Activated T-helper 1 cell treated with anti-CD3 and anti-CD28 coated beads, Interleukin-12 subunit alpha, Interleukin-12 subunit beta, Interleukin-2, Interleukin-4 antibody, amounts not matched to agents 30 ng/mL and 10 ng/mL and 1 ng/mL, durations not matched to agents 14 hours and 24 hours and 36 hours (primary cell): ENCODE results near the gene BOLA1. TPM values are rescaled to one million over a fixed set of nuclear protein-coding genes. Genes with fewer than 3 reads are reported as not detected.
"Not testable (repeated sequence)": the region's sequence is repeated elsewhere in the genome, so short reads cannot be mapped to it uniquely, and the experiment has no call there.

ENCODE experiments used
- DNase-seq: peaks from one replicate; pipeline ENCODE4 v3.0.0; 2021; ENCODE audit warnings: low spot score
- H3K27ac Mint-ChIP-seq: one replicate; pipeline ENCODE4 v1.8.0; 2021; ENCODE audit warnings: mild to moderate bottlenecking, mixed read lengths
- H3K27me3 Mint-ChIP-seq: one replicate; pipeline ENCODE4 v1.8.0; 2022; ENCODE audit warnings: mild to moderate bottlenecking, moderate library complexity, mixed read lengths; ENCODE audit not compliant: insufficient read depth
- H3K36me3 Mint-ChIP-seq: one replicate; pipeline ENCODE4 v1.8.0; 2021; ENCODE audit warnings: low read depth, mixed read lengths
- H3K4me1 Mint-ChIP-seq: one replicate; pipeline ENCODE4 v1.8.0; 2021; ENCODE audit warnings: low read depth, mixed read lengths
- H3K4me3 Mint-ChIP-seq: one replicate; pipeline ENCODE4 v1.8.0; 2021; ENCODE audit warnings: mild to moderate bottlenecking, moderate library complexity, mixed read lengths
- H3K9me3 Mint-ChIP-seq: one replicate; pipeline ENCODE4 v1.8.0; 2021; ENCODE audit warnings: mixed read lengths
- intact Hi-C: fragments of 100-400 bp; cut with micrococcal nuclease; formaldehyde crosslinking; loops from one replicate; pipeline ENCODE4 v1.15.1; 2024
- total RNA-seq: library from RNA; stranded (reverse); gene quantifications from 2 replicates; pipeline ENCODE4 v1.2.3, GENCODE V29; 2022

BOLA1 gene
- total RNA-seq, 1 donor from 2014 or later, result 23.9 TPM

GRCh38 chr1:149927563-149928400 lies 28.4 kb downstream of the BOLA1 start, which contains the start of gene SF3B4:
SF3B4 (minus strand) TSS chr1:149927803; CDS start chr1:149927759, 44 bp downstream.
- no peaks in the 10 kb centered on the region for H3K27me3 Mint-ChIP-seq
- peak within 1 kb of the TSS; percentile 100 for H3K4me3 Mint-ChIP-seq
- peaks cover 81% of the 10 kb centered on the region for H3K4me1 Mint-ChIP-seq
- peak; percentile 95 for DNase-seq
- peak within 1 kb of the TSS; percentile 96 for H3K27ac Mint-ChIP-seq
- peaks cover 53% of the 10 kb centered on the region for H3K36me3 Mint-ChIP-seq
- intact Hi-C loops, result loop anchor here (1.0 to 5.0 kb wide), 10 partner anchors 10 to 341 kb away; partner anchors contain the start of genes APH1A, BOLA1, SV2A and VPS45
- no peaks in the 10 kb centered on the region for H3K9me3 Mint-ChIP-seq

GRCh38 chr1:149928401-149928724 lies 29.0 kb downstream of the BOLA1 start:
- no peak for DNase-seq
- Mint-ChIP-seq H3K9me3 (no peaks in the 10 kb centered on the region), H3K4me3 (peak overlapping the region; percentile 100), H3K4me1 (peaks cover 81% of the 10 kb centered on the region), H3K27ac (peak overlapping the region; percentile 96), H3K27me3 (no peaks in the 10 kb centered on the region), H3K36me3 (peaks cover 47% of the 10 kb centered on the region)
- intact Hi-C loops, result loop anchor here (1.0 to 5.0 kb wide), 4 partner anchors 11 to 224 kb away; no protein-coding TSS in a partner anchor

- H3K4me1 Mint-ChIP-seq, result peaks cover 71% of the 10 kb centered on the region
- H3K27ac Mint-ChIP-seq, result peak overlapping the region; percentile 66
- H3K9me3 Mint-ChIP-seq, result no peaks in the 10 kb centered on the region
- peaks cover 35% of the 10 kb centered on the region for H3K36me3 Mint-ChIP-seq
- peak overlapping the region; percentile 56 for H3K4me3 Mint-ChIP-seq
- intact Hi-C loops, result loop anchor here (2.0 to 5.0 kb wide), 3 partner anchors 33 to 222 kb away; no protein-coding TSS in a partner anchor
- no peaks in the 10 kb centered on the region for H3K27me3 Mint-ChIP-seq
- no peak for DNase-seq
Observed at GRCh38 chr1:149929856-149930255, 30.5 kb downstream of the BOLA1 start.

GRCh38 chr1:149931212-149931790 lies 31.9 kb downstream of the BOLA1 start:
- Mint-ChIP-seq H3K27me3 (no peaks in the 10 kb centered on the region), H3K27ac (peak overlapping the region; percentile 64), H3K4me1 (peaks cover 58% of the 10 kb centered on the region), H3K4me3 (peak overlapping the region; percentile 29), H3K36me3 (peaks cover 22% of the 10 kb centered on the region), H3K9me3 (no peaks in the 10 kb centered on the region)
- intact Hi-C loops, result no loop called here
- DNase-seq, result no peak

- Mint-ChIP-seq H3K4me1 (peaks cover 57% of the 10 kb centered on the region), H3K9me3 (no peaks in the 10 kb centered on the region)
Observed at GRCh38 chr1:149932474-149932873, 33.1 kb downstream of the BOLA1 start.

GRCh38 chr1:149933208-149933607 lies 33.8 kb downstream of the BOLA1 start:
- no peak for DNase-seq
- Mint-ChIP-seq H3K27me3 (no peaks in the 10 kb centered on the region), H3K4me3 (no peak overlapping the region), H3K27ac (no peak overlapping the region), H3K4me1 (peaks cover 57% of the 10 kb centered on the region), H3K9me3 (no peaks in the 10 kb centered on the region), H3K36me3 (peaks cover 13% of the 10 kb centered on the region)
- intact Hi-C loops, result no loop called here

More at GRCh38 chr1:149932474-149932873, 33.1 kb downstream of the BOLA1 start:
- intact Hi-C loops, result no loop called here
- H3K27me3 Mint-ChIP-seq, result no peaks in the 10 kb centered on the region
- H3K36me3 Mint-ChIP-seq, result peaks cover 17% of the 10 kb centered on the region
- no peak overlapping the region for H3K27ac Mint-ChIP-seq
- DNase-seq, result no peak
- no peak overlapping the region for H3K4me3 Mint-ChIP-seq

- intact Hi-C loops, result no loop called here
- Mint-ChIP-seq H3K27ac (no peak overlapping the region), H3K36me3 (peaks cover 17% of the 10 kb centered on the region), H3K4me1 (peaks cover 53% of the 10 kb centered on the region), H3K9me3 (no peaks in the 10 kb centered on the region), H3K4me3 (no peak overlapping the region), H3K27me3 (no peaks in the 10 kb centered on the region)
- DNase-seq, result no peak
Observed at GRCh38 chr1:149934356-149934755, 35.0 kb downstream of the BOLA1 start.

GRCh38 chr1:149936170-149936991 lies 37.0 kb downstream of the BOLA1 start, which contains the start of gene MTMR11:
MTMR11 (minus strand) TSS chr1:149936879; CDS start chr1:149936647, 232 bp downstream.
- Mint-ChIP-seq H3K27me3 (no peaks in the 10 kb centered on the region), H3K36me3 (peaks cover 10% of the 10 kb centered on the region), H3K9me3 (no peaks in the 10 kb centered on the region), H3K4me1 (peaks cover 36% of the 10 kb centered on the region), H3K27ac (peak within 1 kb of the TSS; percentile 78), H3K4me3 (peak within 1 kb of the TSS; percentile 56)
- intact Hi-C loops, result no loop called here
- no peak for DNase-seq

GRCh38 chr1:149936992-149937705 lies 37.8 kb downstream of the BOLA1 start:
- intact Hi-C loops, result no loop called here
- no peak for DNase-seq
- peak overlapping the region; percentile 78 for H3K27ac Mint-ChIP-seq
- no peaks in the 10 kb centered on the region for H3K27me3 Mint-ChIP-seq
- H3K36me3 Mint-ChIP-seq, result peaks cover 7% of the 10 kb centered on the region
- H3K4me3 Mint-ChIP-seq, result peak overlapping the region; percentile 56
- no peaks in the 10 kb centered on the region for H3K9me3 Mint-ChIP-seq
- H3K4me1 Mint-ChIP-seq, result peaks cover 29% of the 10 kb centered on the region

GRCh38 chr1:149937759-149938158 lies 38.4 kb downstream of the BOLA1 start:
- intact Hi-C loops, result loop anchor here (2.0 kb wide), 2 partner anchors 59 to 71 kb away; no protein-coding TSS in a partner anchor
- peak overlapping the region; percentile 78 for H3K27ac Mint-ChIP-seq
- no peaks in the 10 kb centered on the region for H3K27me3 Mint-ChIP-seq
- no peak for DNase-seq
- no peaks in the 10 kb centered on the region for H3K9me3 Mint-ChIP-seq
- H3K4me1 Mint-ChIP-seq, result peaks cover 26% of the 10 kb centered on the region
- peak overlapping the region; percentile 56 for H3K4me3 Mint-ChIP-seq
- H3K36me3 Mint-ChIP-seq, result peaks cover 7% of the 10 kb centered on the region

- not testable (repeated sequence) for H3K9me3 Mint-ChIP-seq, DNase-seq, H3K27me3 Mint-ChIP-seq
- Mint-ChIP-seq H3K27ac (peak overlapping the region; percentile 79), H3K4me1 (peaks cover 35% of the 10 kb centered on the region), H3K36me3 (peaks cover 12% of the 10 kb centered on the region), H3K4me3 (peak overlapping the region; percentile 58)
- intact Hi-C loops, result loop anchor here (1.0 to 2.0 kb wide), 3 partner anchors 10 to 70 kb away; no protein-coding TSS in a partner anchor
Observed at GRCh38 chr1:149938668-149939003, 39.3 kb downstream of the BOLA1 start.

GRCh38 chr1:149940427-149940826 lies 41.1 kb downstream of the BOLA1 start:
- Mint-ChIP-seq H3K4me3 (no peak overlapping the region), H3K9me3 (no peaks in the 10 kb centered on the region), H3K36me3 (peaks cover 23% of the 10 kb centered on the region), H3K4me1 (peaks cover 37% of the 10 kb centered on the region), H3K27ac (no peak overlapping the region), H3K27me3 (no peaks in the 10 kb centered on the region)
- intact Hi-C loops, result no loop called here
- no peak for DNase-seq
